Stimulated activated CD8-positive, alpha-beta memory T cell treated with anti-CD3 and anti-CD28 coated beads, Interleukin-7, amount 100 ng/mL, for 48 hours (primary cell): ENCODE results near the gene PKD1L1.

Source experiments
- DNase-seq, 2 donors: peaks; one replicate each; pipeline ENCODE4 v3.0.0-alpha.2; 2020; ENCODE audit warnings: low read depth in 1 of 2; ENCODE audit errors: extremely low read depth in 1 of 2

PKD1L1 gene

DNA sequence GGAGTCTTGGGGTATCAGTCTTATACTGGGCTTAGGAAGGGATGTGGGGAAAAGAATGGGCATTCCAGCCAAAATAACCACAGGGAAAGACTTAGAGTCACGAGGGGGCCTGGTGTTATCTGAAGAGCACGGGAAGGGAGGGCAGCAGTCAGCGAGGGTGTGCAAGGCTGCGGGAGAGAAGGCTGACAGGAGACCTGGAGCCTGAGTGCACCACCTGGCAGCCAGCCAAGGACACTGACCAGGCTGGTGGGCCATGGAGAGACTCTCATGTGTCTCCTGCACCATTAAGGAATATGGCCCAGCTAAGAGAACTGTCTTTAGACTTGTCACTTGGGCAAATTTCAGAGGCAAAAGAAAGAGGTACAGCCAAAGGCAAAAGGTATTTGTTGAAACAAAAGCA is 69.6 kb downstream of the PKD1L1 start:
- DNase-seq: no peak

DNA sequence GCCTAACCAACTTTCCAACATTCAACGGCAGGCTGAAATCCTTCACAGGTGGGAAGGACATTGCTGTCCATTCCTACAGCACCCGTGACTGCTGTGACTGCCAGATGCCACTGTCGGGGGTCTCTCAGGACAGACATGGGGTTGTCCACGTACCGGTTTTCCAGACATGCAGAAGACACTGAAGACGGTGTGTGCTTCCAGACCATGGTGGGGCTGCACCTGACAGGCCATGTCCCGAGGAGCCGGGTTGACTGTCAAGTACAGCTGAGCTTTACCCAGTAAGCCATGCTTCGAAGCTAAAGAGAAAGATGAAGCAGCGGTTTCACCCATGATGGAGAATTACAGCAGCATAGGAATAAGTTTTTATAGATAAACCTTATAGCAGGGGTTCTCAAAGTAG is 70.9 kb downstream of the PKD1L1 start:
- DNase-seq: no peak

- no peak for DNase-seq
These were observed 72.1 kb downstream of the PKD1L1 start for GRCh38 chr7:47875998-47876744.

- no peak for DNase-seq
These were observed 72.9 kb downstream of the PKD1L1 start for GRCh38 chr7:47875406-47875805.

- DNase-seq: no peak
These were observed 74.5 kb downstream of the PKD1L1 start for GRCh38 chr7:47873762-47874161.

GRCh38 chr7:47867286-47867685 is 81.0 kb downstream of the PKD1L1 start:
- no peak for DNase-seq

DNA sequence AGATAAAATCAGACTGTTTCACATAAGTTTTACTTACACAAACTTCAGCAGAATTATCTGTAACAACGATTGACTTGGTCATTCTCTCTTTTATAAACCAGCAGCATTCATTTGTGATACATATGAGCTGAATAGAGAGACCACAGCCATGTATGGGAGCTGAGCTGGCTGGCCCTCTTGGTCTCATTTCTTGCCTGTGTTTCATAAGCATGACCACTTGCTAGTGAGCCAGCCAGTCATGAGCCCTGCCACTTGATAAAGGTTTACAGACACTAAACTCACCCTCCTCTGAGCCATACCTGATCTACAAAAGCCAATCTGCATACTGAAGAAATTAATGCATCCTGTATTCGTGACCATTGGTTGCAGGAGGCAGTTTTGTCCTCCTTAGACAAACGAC is 82.1 kb downstream of the PKD1L1 start:
- DNase-seq: no peak

DNA sequence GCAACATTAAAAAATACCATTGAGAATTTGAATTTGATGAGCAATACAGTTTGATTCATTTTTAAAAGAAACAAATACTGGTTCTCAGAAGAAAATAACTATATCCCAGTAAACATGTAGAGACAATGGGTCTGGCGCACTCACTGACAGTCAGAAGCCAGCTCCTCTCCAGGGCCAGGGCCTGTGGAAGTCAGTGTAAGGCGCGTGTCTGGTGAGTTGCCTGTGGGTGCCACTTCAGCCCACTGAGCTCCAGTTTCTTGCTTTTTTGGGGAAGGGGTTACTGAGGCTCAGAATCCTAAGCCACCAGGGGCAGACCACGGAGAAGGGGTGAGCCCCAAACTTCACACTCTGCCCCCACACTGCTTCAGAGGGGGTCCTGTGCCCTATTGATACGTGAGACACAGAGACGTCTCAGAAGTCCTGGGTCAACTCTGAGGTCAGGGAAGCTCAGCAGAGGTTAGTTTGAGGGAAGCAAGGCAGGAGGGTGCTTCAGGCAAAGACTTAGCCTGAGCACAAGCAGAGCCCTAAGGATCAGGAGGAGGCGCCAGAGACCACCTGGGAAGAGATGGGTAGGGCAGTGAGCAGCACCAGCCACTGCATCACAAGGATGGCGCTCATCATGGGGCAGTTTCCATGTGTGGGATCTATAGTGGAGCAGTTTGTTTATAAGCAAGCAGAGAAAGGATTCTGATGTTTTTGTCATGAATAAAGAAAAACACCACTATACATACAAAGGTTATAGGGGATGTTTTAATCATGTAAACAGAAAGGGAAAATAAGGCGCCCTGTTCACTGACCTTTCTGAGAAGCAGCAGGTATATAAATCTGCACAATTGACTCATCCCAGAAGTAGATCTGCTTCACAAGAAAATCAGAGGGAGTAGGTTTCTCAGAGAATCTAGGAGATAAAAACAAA is 95.7 kb downstream of the PKD1L1 start:
- no peak for DNase-seq

DNA sequence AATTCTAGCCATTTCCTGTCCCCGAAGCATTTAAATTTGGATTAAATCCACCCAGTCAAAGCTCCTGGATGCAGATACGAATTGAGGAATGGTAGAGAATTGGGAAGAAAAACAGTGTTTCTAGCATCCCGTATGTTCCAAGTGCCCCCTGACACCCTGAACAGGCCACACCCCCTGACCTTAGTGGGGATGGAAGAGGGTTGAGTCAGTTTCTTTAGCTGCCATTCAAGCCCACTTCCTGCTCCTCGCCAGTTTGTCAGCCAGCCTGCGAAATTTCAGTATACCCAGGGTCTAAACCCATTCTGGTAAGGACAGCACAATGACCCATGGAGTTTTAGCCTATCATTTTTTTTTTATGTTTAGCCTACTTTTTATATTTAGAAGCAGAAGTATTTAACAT is 101.1 kb downstream of the PKD1L1 start:
- no peak for DNase-seq

DNA sequence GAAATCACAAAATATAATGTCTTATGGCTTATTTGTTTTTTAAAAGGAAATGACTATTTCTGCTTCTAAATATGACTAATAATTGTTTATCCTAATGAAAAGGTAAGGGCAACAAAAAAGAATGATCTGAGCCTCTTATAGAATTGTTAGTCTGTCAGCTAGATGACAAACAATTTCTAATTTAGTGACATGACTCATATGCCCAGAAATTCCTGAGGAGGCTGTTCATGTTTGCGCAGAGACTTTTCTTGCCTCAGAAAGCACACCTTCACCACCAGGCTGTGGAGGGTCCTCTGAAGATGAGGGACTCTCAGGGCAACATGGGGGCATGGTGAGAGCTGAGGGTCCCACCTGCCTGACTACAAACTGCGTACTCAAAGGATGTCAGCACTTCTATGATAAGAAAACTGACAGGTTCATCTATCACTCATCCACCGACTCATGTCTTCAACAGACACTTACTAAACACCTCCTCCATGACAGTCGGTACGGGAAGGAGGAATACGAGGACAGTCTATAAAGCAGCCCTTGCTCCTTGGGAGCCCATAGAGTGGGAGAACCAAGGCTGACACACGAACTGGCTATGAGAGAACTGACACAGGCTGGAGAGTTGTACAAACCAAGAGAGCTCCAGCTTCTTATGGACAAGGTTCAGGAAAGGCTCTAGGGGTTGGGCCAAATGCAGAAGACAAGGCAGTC is 102.0 kb downstream of the PKD1L1 start:
- DNase-seq: no peak

GRCh38 chr7:47844311-47844710 is 104.0 kb downstream of the PKD1L1 start:
- DNase-seq: no peak

DNA sequence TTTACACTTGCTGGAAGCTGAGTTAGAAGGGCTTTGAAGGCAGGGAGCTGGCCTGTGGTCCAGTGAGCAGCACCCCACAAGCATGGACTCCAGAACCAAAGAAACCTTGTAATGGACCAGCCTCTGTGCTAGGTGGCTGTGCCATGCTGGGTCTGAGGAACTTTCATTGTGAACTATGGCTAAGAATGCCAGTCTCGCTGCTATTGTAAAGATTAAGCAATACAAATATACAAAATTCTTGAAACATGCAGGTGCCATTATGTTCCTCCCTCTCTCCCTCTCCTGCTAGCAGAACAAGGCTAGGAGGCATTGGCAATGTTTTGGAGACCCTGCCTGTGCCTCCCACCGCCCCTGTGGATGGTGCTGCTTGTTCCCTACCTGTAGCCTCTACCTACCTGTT is 105.0 kb downstream of the PKD1L1 start:
- DNase-seq: no peak

DNA sequence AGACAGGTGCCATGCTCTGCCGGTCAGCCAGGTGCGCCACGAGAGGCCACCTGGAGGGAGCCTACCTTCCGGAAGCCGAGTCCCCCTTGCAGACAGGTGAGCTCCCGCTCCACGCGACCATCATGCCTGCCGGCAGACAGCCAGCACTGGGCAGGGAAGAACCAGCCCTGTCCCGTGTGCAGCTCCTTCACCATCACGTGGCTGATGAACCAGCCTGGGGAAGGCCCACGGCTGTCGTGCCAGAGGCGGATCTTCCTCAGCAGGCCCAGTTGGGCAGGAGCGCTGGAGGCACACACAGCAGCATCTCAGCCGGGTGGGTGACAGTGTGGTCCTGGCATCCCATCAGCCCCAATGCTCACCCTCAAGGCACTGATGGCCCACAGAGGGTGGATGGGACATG is 108.9 kb downstream of the PKD1L1 start:
- no peak for DNase-seq

- DNase-seq: no peak
These were observed 110.4 kb downstream of the PKD1L1 start for GRCh38 chr7:47837826-47838225.

DNA sequence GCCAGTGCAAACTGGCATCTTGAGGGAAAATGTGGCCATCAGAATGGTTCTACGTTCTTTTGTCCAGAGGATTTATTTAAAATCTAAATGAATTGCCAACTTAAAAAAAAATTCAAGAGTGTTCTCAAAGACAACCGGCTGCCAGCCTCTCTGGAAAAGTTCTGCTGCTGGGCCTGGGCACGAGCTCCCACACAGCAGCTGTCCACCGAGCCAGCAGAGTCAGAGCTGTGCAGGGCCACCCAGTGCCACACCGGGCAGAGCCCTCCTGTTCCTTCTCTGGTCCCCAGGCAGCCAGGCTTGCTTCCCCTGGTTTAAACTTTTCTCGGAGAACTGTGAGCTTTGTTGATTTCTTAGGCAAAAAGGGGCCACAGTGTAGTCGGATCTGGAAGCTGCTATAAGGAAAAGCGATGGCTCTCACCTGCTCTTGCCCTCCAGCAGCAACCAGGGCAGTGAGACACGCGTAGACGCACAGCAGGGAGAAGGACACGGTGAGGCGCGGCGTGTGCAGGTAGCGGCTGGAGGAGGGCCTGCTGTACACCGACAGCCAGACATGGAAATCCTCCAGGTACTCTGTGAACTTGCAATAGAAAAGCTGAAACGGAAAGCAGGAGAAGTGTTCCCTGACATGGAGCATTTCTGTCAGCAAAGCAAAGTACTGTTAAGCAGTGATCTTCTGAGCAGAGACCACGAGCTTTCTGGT is 111.6 kb downstream of the PKD1L1 start:
- DNase-seq: no peak

DNA sequence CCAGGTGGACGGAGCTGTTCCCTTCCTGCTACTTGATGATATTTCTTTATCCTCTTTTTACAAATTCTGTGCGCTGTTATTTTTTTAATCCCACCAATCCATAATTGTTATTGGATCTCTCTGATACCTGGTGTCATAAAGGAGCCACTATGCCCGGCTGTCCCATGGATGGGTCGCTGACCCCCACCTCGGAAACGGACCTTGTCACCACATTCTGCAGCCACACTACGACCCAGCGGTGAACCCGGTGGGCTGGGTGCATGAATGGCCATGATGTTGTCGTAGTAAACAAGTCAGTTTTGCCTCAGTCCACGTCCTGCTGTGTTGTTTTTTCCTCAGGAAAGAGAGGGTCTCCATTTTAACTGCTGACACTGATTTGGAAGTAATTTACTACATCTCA is 112.2 kb downstream of the PKD1L1 start:
- DNase-seq: no peak

DNA sequence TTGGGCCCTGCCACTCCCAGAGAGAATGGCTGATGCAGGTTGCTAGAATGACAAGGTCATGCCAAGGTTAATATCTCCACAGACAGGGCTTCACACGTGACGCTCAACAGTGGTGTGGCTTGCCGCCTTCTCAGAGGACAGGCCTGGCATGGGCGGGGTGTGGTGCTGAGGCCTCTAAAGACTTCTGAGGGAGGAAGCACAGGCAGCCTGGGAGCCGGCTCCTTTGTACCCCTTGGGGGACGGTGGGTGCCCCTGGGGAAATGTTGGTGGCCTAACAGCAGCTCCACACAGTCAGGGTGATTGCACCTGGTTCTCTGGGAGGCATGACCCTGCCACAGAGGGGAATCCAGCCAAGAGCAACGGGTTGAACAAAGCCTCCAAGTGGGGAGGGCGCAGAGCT is 115.1 kb downstream of the PKD1L1 start:
- no peak for DNase-seq

DNA sequence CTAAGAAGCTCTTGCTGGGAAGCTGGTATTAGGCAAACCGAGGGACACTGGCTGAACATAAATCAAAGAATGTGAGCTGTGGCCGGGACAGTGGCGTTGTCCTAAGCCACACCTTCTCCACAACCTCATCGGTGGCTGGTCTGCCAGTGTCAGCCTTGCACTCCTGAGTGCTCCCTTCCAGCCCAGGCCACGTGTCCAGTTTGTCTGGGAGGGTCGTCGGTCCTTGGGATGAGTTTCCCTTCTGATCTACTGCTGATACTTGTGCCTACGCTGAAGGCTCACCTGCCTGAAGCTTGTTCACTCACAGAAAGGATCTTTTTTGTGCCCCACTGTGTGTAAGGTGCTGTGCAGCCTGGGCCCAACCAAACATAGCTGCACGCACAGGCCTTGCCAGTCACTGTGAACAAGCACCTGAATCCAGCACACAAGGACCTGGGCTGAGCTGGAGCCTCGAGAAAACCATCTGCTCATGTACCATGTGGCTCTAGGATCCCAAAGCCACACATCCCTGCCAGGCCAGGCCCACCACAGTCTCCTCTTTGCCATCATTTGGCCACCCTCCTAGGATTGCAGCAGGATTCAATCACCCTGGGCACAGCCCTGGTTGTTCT is 116.1 kb downstream of the PKD1L1 start:
- no peak for DNase-seq

DNA sequence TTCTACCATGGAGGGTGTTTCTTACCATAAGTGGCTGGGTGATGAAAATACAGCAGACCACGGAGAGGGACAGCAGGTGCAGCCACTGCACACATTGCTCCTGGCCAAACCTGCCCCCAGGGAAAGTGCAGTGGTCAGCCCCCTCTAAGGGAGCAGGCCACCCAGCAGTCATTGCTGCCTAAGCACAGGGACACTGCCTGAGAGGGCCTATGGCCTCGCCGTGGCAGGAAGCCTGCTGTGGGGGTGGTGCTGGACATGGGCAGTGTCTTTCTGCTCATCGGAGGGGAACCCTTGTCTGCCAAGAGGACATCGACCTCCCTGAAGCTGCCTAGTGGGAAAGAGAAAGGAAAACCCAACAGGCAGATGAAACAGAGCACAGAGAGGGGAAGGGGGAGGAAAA is 118.3 kb downstream of the PKD1L1 start:
- no peak for DNase-seq

GRCh38 chr7:47827871-47828270 is 120.4 kb downstream of the PKD1L1 start:
- no peak for DNase-seq

DNA sequence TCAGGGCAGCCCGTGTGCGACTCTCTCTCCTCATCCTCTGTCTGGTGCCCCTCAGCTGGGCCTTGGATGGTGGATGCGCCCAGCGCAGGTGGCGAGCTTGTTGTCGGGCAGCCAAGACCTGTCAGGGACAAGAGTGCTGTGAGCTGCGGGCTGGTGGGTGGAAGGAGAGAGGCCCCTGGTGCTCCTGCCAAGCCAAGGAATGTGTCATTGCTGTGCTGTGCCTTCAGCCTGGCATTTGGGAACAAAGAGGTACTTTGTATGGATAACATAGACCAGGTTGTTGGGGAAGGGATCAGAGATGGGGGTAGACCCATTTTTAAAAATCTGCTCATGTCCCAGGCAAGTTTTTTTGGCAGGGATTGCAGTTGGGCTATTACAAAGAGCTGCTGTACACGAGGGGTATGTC is 120.9 kb downstream of the PKD1L1 start:
- DNase-seq: no peak
